Omental fat pad (tissue), 4 donors: ENCODE results near the gene CMTR1. TPM values are rescaled to one million over a fixed set of nuclear protein-coding genes. Genes with fewer than 3 reads are reported as not detected.

Experiments used
- ATAC-seq: fragments of 150-250 bp; one replicate; pipeline ENCODE4 v1.9.1; 2016; ENCODE audit warnings: mild to moderate bottlenecking, moderate library complexity; ENCODE audit not compliant: low FRiP score
- DNase-seq: peaks from one replicate; pipeline ENCODE4 v3.0.0-alpha.2; 2019; ENCODE audit warnings: low spot score
- total RNA-seq, 4 donors: library from RNA; depleted of rRNA; stranded (reverse); fragments of >200 nt; gene quantifications; one replicate each; pipeline ENCODE4 v1.1.0, GENCODE V29; 2016
- TF ChIP-seq, protein P1 (sequence below), 3 donors: fragments of 450-650 bp; IDR thresholded peaks; one replicate each; pipeline ENCODE4 v1.5.1; 2016 to 2017; ENCODE audit warnings: antibody characterized with exemption in 3 of 3, mild to moderate bottlenecking in 3 of 3, moderate library complexity in 2 of 3

The CMTR1 gene
- total RNA-seq, 4 donors from 2014 or later = 22.5 to 34.5 (median 28.5) TPM

DNA sequence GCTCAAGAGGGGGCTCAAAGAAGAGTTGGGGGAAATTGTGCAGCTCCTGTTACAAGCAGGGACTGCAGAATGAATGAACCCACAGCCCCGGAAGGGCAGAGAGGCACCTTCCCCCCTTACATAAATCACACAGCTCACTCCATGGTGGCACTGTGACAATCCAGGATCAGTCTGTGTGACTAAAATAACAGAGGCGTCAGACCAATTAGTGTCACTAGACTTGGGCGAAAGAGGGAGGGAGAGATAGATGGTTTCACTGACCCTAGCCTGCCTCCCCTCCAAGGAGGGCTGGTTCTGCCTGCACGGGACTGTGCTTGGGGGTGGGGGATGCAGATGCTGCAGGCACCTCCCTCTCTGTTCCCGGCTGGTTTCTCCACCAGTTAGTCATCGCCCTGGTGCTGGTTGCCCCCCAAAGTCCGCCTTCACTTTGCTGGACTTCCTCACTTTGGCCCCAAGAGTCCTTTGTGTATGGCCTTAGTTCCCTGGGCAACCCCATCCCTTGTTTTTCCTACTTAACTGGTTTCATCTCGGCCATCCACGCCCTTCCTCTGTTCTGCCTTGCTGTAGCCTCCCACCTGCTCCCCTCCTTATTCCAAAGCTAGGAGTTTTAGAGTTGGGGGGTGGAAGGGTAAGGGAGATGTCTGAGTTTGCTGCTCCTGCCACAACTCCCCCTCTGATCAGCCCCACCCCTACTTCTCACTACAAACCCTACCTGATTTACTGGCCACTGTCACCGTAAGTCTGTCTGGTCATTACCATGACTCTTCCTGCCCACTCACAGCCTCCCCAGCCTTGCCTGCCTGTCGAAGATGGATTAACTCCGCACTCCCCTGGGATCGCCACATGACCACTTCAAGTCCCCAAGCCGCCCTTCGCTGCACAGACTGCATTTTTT is 48.9 kb downstream of the CMTR1 start:
- TF ChIP-seq, protein P1, sequence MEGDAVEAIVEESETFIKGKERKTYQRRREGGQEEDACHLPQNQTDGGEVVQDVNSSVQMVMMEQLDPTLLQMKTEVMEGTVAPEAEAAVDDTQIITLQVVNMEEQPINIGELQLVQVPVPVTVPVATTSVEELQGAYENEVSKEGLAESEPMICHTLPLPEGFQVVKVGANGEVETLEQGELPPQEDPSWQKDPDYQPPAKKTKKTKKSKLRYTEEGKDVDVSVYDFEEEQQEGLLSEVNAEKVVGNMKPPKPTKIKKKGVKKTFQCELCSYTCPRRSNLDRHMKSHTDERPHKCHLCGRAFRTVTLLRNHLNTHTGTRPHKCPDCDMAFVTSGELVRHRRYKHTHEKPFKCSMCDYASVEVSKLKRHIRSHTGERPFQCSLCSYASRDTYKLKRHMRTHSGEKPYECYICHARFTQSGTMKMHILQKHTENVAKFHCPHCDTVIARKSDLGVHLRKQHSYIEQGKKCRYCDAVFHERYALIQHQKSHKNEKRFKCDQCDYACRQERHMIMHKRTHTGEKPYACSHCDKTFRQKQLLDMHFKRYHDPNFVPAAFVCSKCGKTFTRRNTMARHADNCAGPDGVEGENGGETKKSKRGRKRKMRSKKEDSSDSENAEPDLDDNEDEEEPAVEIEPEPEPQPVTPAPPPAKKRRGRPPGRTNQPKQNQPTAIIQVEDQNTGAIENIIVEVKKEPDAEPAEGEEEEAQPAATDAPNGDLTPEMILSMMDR (IDR thresholded peaks at IDR 0.05) = no peak
- no peak for ATAC-seq

DNA sequence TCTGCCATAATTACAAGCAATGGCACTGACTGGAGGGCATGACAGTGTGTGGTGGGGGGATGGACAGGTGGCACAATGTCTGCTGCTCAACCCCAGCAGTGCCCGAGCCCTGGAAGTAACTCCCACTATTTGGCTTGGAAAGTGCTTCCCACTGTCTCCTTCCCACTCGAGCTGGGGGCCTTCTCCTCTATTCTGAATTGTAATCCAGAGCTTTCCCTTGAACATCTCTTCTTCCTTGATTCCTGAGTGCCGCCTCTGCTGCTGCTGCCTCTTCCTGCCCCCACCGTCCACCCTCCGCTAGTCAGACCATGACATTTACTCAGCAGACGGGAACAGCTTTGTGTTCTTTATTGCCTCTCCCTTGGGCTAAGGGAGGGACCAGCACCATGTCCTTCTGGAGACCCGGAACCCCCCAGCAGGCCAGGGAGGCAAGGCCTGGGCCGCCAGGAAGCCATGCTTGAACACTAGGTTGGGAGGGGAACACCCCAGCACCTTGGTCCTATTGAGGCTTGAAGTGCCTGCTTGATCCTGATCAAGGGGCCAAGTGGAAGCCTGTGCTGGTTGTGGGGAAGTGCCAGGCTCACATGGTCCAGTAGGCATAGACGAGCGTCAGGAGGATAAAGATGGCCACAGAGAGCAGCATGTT is 49.7 kb downstream of the CMTR1 start:
- ATAC-seq = no peak
- TF ChIP-seq, protein P1 (IDR thresholded peaks at IDR 0.05) = no peak
- no peak for DNase-seq

More for the DNA sequence above, 48.9 kb downstream of the CMTR1 start:
- DNase-seq = no peak

DNA sequence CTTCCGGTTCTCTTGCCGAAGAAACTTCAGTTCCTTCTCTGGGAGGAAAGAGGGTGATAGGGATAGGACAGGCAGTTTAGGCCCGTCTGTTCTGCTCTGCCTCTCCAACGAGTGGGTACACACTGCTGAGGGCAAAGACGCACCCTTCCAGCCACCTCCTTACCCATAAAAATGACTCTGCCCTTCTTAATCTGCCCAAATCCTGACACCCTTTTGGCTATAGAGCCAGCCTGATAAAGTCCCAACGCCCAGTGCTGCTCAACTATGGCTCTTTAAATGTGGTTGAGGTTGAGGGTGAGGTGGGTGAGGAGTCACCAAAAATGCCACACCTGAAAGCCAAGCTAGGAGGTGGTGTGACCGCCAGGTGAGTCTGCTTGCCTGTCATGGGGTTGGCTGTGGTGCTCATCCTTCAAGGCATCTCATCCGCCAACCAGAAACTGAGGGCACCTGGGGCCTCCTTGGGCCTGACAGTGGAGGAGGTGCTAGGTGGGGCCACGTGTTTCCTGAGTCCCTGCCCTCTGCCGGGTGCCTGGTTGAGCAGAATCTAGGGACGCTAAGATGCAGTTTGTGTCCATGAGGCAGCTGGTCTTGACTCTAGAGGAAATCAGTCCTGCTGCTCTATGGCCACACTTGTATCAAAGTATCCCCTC is 50.4 kb downstream of the CMTR1 start:
- DNase-seq = no peak
- TF ChIP-seq, protein P1 (IDR thresholded peaks at IDR 0.05) = no peak
- ATAC-seq = no peak

DNA sequence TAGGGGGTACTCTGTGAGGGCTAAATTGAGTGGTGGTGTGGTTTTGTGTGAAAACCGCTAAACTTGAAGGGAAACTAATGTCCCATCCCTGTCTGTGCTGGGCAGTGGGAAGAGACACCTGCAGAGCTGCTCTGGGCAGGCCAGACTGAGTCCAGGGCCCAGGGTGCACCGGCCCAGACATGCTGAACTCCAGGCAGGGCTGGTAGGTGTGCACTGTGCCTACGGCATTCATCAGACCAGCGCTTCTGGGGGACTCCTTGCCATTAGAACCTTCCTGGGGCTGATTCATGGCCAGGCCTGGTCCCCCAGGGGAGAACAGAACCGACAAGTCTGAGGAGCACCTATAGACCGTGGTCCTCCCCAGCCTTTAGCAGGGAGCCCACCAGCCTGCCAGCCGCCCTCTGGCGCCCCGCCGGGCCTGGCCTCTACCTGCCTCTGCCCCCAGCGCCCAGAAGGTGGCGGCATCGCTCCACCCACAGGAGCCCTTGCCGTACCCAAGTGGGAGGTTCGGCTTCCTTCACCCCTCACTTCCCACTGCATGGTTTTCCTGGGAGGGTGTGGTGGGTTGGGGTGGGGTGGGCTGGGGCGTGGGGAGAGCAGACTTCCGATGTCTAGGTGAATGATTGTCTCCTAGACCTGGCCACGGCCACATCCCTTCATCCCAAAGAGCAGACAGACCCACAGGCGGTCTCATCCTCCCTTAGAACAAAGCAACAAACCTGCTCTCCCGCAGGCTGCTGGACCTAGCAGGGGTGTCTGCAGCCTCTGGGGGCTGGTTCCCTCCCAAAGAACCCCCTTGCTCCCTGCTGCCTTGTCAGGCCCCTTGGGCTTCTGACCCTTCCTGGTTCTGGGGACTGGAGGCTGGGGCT is 51.1 kb downstream of the CMTR1 start:
- DNase-seq = no peak
- TF ChIP-seq, protein P1 (IDR thresholded peaks at IDR 0.05) = peak in 1 of 3 donors; percentile 35
- peak; percentile 55 for ATAC-seq

DNA sequence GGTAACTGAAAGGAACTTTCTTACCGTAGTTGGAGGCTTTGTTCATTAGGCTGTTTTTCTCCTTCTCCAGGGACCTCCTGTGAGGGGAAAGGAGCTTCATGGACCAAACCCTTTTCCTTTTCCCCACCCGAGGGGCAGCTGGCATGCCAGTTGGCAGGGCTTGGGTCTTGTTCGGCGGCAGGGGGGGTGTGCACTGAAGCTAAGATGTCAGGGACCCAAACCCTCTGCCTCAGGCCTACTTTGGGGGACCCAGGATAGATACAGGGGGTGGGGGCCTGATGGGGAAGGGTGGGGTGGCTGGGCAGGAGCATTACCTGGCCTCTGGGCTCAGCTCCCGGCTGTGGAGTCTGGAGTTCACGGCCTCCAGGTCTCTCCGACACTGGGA is 51.8 kb downstream of the CMTR1 start:
- DNase-seq (no peak), ATAC-seq (no peak)
- TF ChIP-seq, protein P1 (IDR thresholded peaks at IDR 0.05) = no peak

DNA sequence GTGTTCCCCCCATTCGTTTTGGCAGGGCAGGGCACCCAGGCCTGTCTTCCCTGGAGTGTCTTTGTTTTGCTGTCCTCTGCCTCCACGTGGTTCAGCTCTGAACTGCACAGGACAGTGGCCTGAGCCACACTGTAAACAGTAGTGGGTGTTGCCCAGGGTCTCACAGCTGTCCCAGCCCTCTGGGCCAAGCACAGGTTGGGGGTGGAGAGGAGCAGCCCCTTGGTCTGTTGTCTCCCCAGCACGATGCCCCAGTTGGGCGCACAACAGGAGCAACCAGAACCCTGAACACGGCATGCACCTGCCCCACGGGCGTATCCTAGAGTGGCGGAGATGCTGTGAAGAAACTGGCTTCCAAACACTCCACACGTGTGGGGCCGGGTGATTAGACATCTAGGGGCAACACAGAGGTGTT is 52.3 kb downstream of the CMTR1 start:
- TF ChIP-seq, protein P1 (IDR thresholded peaks at IDR 0.05) = no peak
- DNase-seq (no peak), ATAC-seq (no peak)
